GM23248 (cell line): ENCODE data around the gene C1QL4. TPM values are rescaled to one million over a fixed set of nuclear protein-coding genes. Genes with fewer than 3 reads are reported as not detected.

Experiments
- DNase-seq: peaks from one replicate; pipeline ENCODE4 v3.0.0-alpha.2; 2015
- H2AFZ ChIP-seq: fragments of 200-600 bp; sonication (generic); 2 replicates; pipeline ENCODE4 v1.6.1; 2016; ENCODE audit warnings: antibody characterized with exemption
- H3F3A ChIP-seq: fragments of 200-600 bp; sonication (generic); 2 replicates; pipeline ENCODE4 v1.6.1; 2016; ENCODE audit warnings: mild to moderate bottlenecking, antibody characterized with exemption, mixed run types; ENCODE audit not compliant: insufficient read depth
- H3K27ac ChIP-seq: fragments of 200-600 bp; sonication (generic); 2 replicates; pipeline ENCODE4 v1.5.1; 2016; ENCODE audit warnings: mild to moderate bottlenecking
- H3K27me3 ChIP-seq: fragments of 200-600 bp; sonication (generic); replicated peaks from 2 replicates; pipeline ENCODE4 v1.6.1; 2016; ENCODE audit warnings: mild to moderate bottlenecking; ENCODE audit not compliant: insufficient read depth
- H3K36me3 ChIP-seq: fragments of 200-600 bp; sonication (generic); 2 replicates; pipeline ENCODE4 v1.6.1; 2016; ENCODE audit warnings: low read depth, mild to moderate bottlenecking
- H3K4me1 ChIP-seq: fragments of 200-600 bp; sonication (generic); 2 replicates; pipeline ENCODE4 v1.6.1; 2016; ENCODE audit warnings: mild to moderate bottlenecking; ENCODE audit not compliant: insufficient read depth
- H3K4me2 ChIP-seq: fragments of 200-600 bp; sonication (generic); one replicate; pipeline ENCODE4 v1.6.1; 2016; ENCODE audit warnings: mild to moderate bottlenecking; ENCODE audit not compliant: unreplicated experiment
- H3K4me3 ChIP-seq: fragments of 200-600 bp; sonication (generic); 2 replicates; pipeline ENCODE4 v1.5.1; 2016; ENCODE audit warnings: mild to moderate bottlenecking
- H3K79me2 ChIP-seq: fragments of 200-600 bp; sonication (generic); 2 replicates; pipeline ENCODE4 v1.6.1; 2016; ENCODE audit warnings: mild to moderate bottlenecking; ENCODE audit not compliant: insufficient read depth
- H3K9ac ChIP-seq: fragments of 200-600 bp; sonication (generic); 2 replicates; pipeline ENCODE4 v1.6.1; 2016; ENCODE audit warnings: mild to moderate bottlenecking
- H3K9me2 ChIP-seq: fragments of 200-600 bp; sonication (generic); 2 replicates; pipeline ENCODE4 v1.6.1; 2016; ENCODE audit warnings: mixed run types, mild to moderate bottlenecking, moderate library complexity; ENCODE audit not compliant: insufficient read depth
- H3K9me3 ChIP-seq: fragments of 200-600 bp; sonication (generic); one replicate; pipeline ENCODE4 v1.6.1; 2017; ENCODE audit warnings: low read depth
- H4K20me1 ChIP-seq: fragments of 200-600 bp; sonication (generic); 2 replicates; pipeline ENCODE4 v1.6.0; 2016; ENCODE audit not compliant: insufficient read depth
- EZH2 ChIP-seq: fragments of 200-600 bp; sonication (generic); IDR thresholded peaks from 2 replicates; pipeline ENCODE4 v1.6.1; 2018; ENCODE audit warnings: antibody characterized with exemption, mild to moderate bottlenecking; ENCODE audit not compliant: insufficient read depth, poor library complexity, severe bottlenecking
- EZH2phosphoT487 ChIP-seq: fragments of 200-600 bp; sonication (generic); IDR thresholded peaks from 2 replicates; pipeline ENCODE4 v1.6.1; 2018; ENCODE audit warnings: antibody characterized with exemption, moderate library complexity, mild to moderate bottlenecking, low read depth; ENCODE audit not compliant: insufficient read depth
- WGBS, 2 experiments: methylation state at CpG; one replicate each; pipeline ENCODE4 v1.1.6; 2015 to 2017; ENCODE audit warnings: low lambda C conversion rate in 2 of 2, low coverage in 1 of 2; ENCODE audit errors: missing lambda C conversion rate in 2 of 2; 5-methylcytosine and 5-hydroxymethylcytosine counted together
- in situ Hi-C: fragments of 300-500 bp; cut with MboI; formaldehyde crosslinking; loops from 2 replicates; pipeline ENCODE4 v1.15.0; 2020
- polyA plus RNA-seq: library from polyadenylated mRNA; unstranded; fragments of >200 nt; fragmentation: Nextera tagmentation; extraction: Ambion mirVana; gene quantifications from 2 replicates; pipeline ENCODE4 v1.2.1, GENCODE V29; 2016
- total RNA-seq: library from RNA; depleted of rRNA; stranded (reverse); fragments of >200 nt; shearing (Covaris generic); gene quantifications from 2 replicates; pipeline ENCODE4 v1.2.3, GENCODE V29; 2014

Gene C1QL4
- total and polyA plus RNA-seq, 2 experiments from 2014 or later = not detected

DNA sequence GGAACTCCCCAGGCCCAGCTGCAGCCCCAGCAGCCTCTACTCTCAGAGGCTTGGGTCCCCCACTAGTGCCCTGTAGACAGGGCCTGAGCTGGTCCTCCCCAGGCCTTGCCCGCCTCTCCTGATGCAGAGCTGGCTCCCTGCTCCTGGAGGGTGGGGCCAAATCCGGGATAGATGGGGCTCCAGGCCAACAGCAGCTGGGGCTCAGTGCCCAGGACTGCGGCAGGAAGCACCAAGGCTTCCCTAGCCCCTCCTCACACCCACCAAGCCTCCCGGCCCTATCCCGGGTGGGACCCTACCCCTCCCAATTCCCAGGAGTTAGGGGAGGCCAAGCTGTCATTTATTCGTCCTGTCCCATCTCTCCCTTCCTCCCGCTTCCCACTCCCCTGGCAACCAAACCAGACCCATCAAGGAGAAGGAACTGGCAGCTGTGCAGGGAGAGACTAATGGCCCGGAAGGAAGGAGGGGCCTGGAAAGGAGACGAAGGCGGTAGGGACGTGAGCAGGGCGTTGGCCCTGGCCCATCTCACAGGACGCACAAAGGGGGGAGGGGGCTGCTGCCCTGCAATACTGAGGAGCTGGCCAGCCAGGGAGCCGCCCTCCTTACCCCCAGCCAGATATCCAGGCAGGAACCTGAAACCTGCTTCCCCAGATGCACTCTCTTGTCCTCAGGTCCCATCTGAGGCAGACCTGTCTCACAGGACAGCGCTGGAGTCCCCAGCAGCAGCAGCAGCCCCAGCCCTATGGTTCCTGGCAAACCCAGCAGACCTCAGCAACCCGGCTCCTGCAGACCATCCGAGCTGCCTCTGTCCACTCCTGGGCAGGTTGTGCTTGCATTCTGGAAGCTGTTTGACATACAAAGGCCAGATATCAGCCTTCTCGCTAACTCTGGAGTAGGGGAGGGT lies 43.7 kb downstream of the C1QL4 start:
- no peak overlapping the region for H3K4me2 ChIP-seq
- no peak for TF ChIP-seq EZH2phosphoT487
- no peak for TF ChIP-seq EZH2
- H3K9me2 ChIP-seq = no peaks in the 10 kb centered on the region
- H3K27ac ChIP-seq = no peak overlapping the region
- H3K4me3 ChIP-seq = no peak overlapping the region
- WGBS, 2 experiments = 25 to 28% methylated on average over 18 of the region's 18 CpGs
- no peaks in the 10 kb centered on the region for H4K20me1 ChIP-seq
- no peaks in the 10 kb centered on the region for H3K36me3 ChIP-seq
- DNase-seq = no peak
- peaks cover 35% of the 10 kb centered on the region for H3K27me3 ChIP-seq
- in situ Hi-C loops = no loop called here
- no peak overlapping the region for H3K9ac ChIP-seq
- H3K4me1 ChIP-seq = no peaks in the 10 kb centered on the region; the same call in 1 of the 2 replicates
- H3K9me3 ChIP-seq = no peaks in the 10 kb centered on the region
- no peak overlapping the region for H2AFZ ChIP-seq
- no peaks in the 10 kb centered on the region for H3F3A ChIP-seq
- H3K79me2 ChIP-seq = no peaks in the 10 kb centered on the region

GRCh38 chr12:49292729-49293055 lies 44.3 kb downstream of the C1QL4 start:
- in situ Hi-C loops = no loop called here
- Histone ChIP-seq H3K9ac (no peak overlapping the region), H3K4me3 (no peak overlapping the region), H3K27me3 (peaks cover 29% of the 10 kb centered on the region), H3K9me3 (no peaks in the 10 kb centered on the region), H3K4me2 (no peak overlapping the region), H4K20me1 (no peaks in the 10 kb centered on the region), H3K4me1 (no peaks in the 10 kb centered on the region; the same call in 1 of the 2 replicates), H2AFZ (no peak overlapping the region), H3K36me3 (no peaks in the 10 kb centered on the region), H3K9me2 (no peaks in the 10 kb centered on the region), H3F3A (no peaks in the 10 kb centered on the region), H3K79me2 (no peaks in the 10 kb centered on the region), H3K27ac (no peak overlapping the region)
- DNase-seq = no peak
- 60 to 64% methylated on average over 7 of the region's 7 CpGs for WGBS, 2 experiments
- TF ChIP-seq EZH2phosphoT487 (no peak), EZH2 (no peak)

- no peaks in the 10 kb centered on the region for H3K36me3 ChIP-seq
- H3K4me2 ChIP-seq = no peak overlapping the region
- no peaks in the 10 kb centered on the region for H3K27me3 ChIP-seq
- H3K9me3 ChIP-seq = no peaks in the 10 kb centered on the region
- H3K79me2 ChIP-seq = no peaks in the 10 kb centered on the region
- H3K9ac ChIP-seq = no peak overlapping the region
- no peaks in the 10 kb centered on the region for H3K9me2 ChIP-seq
- no peaks in the 10 kb centered on the region for H3F3A ChIP-seq
- H4K20me1 ChIP-seq = no peaks in the 10 kb centered on the region
- H2AFZ ChIP-seq = no peak overlapping the region
- no peak overlapping the region for H3K27ac ChIP-seq
- TF ChIP-seq EZH2 = no peak
- TF ChIP-seq EZH2phosphoT487 = no peak
- no peaks in the 10 kb centered on the region for H3K4me1 ChIP-seq
- 70 to 76% methylated on average over 9 of the region's 9 CpGs for WGBS, 2 experiments
- no peak overlapping the region for H3K4me3 ChIP-seq
- in situ Hi-C loops = no loop called here
- DNase-seq = no peak
These were observed 47.9 kb downstream of the C1QL4 start for GRCh38 chr12:49288922-49289555.

DNA sequence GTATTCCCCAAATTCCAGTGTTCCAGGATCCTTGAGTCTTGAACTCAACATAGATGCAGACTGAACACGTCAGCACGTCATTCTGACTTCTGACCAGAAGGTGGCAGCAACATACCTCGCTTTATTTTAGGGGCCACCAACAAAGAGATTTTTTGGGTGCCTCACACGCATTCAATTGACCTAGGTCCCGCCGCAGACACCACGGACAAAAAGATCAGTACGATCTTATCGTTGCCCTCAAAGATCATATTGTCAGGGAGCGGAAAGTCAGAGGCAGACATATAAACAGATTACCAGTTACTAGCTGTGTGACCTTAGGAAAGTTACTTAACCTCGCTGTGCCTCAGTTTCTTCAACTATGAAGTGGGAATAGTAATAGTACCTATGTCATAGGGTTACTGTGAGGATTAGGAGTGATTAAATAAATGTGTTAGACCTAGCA lies 48.6 kb downstream of the C1QL4 start:
- Histone ChIP-seq H3K27me3 (no peaks in the 10 kb centered on the region), H3K36me3 (no peaks in the 10 kb centered on the region), H4K20me1 (no peaks in the 10 kb centered on the region), H3K4me2 (no peak overlapping the region), H3F3A (no peaks in the 10 kb centered on the region), H3K9me3 (no peaks in the 10 kb centered on the region), H3K27ac (no peak overlapping the region), H3K9ac (no peak overlapping the region), H3K4me1 (no peaks in the 10 kb centered on the region), H3K9me2 (no peaks in the 10 kb centered on the region), H3K4me3 (no peak overlapping the region), H2AFZ (no peak overlapping the region), H3K79me2 (no peaks in the 10 kb centered on the region)
- 16% methylated on average over 11 of the region's 11 CpGs for WGBS, 2 experiments
- TF ChIP-seq EZH2phosphoT487 = no peak
- TF ChIP-seq EZH2 = no peak
- DNase-seq = peak; percentile 62
- in situ Hi-C loops = no loop called here
